ENCODE data around the gene FCHO2. TPM values are rescaled to one million over a fixed set of nuclear protein-coding genes. Genes with fewer than 3 reads are reported as not detected.
"Not testable (repeated sequence)": the region's sequence is repeated elsewhere in the genome, so short reads cannot be mapped to it uniquely, and the experiment has no call there.

Gene FCHO2
- total RNA-seq, 2 donors from 2014 or later, result 5.9 to 18.2 TPM

DNA sequence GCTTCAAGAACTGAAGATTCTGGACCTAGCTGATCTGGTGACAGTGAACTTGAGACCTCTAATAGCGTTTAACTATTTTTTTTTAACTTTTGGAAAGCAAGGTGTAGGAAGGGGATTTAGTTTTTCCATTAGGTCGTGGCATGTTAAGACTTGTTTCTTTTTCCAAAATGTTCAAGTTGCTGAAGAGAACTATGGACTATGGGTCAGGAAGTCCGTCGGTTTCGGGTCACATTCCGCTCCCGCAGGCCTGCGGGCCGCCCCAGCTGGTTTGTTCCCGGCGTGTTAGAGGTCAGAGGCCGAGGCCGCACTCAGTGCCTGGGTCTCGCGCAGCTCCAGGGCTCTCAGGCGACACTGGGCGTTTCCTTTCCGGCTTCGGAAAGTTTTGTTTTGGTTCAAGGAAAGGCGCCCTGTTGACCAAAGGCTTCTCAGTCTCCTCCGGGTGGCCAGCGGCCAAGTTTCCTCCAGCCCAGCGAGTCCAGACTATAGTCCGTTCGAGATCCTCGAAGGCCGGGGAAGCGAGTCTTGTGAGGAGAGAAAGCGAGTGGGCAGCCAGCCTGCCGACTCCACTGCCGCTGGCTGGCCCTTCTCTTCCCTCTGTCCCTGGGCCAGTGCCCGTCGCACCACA lies 586 bp upstream of the FCHO2 start:
- Histone ChIP-seq H3K27me3 (no peaks in the 10 kb centered on the region), H3K4me1 (peaks cover 15% of the 10 kb centered on the region), H3K27ac (peak overlapping the region; percentile 87 to 95 (median 92)), H3K36me3 (replicated peaks in 1 of 2; ENCODE audit: insufficient read depth in 1 of 2, low read depth in 2 of 2) (no peaks in the 10 kb centered on the region), H3K4me3 (peak overlapping the region in 1 of 2 donors; percentile 11), H3K9me3 (no peaks in the 10 kb centered on the region)
- peak; percentile 54 for ATAC-seq
- 2 to 3% methylated on average over 20 to 33 of the region's 33 CpGs for WGBS, 2 donors
- peak; percentile 75 to 81 (median 79) for DNase-seq
- intact Hi-C loops (cut with DNase I), result no loop called here
- TF ChIP-seq CTCF (IDR thresholded peaks at IDR 0.05) (no peak), POLR2A (IDR thresholded peaks at IDR 0.05) (no peak)

- H3K4me3 ChIP-seq, result peak overlapping the region; percentile 11 to 29
- ATAC-seq, result peak; percentile 54
- peaks cover 19% of the 10 kb centered on the region for H3K4me1 ChIP-seq
- 0% methylated on average over 10 to 50 of the region's 51 CpGs for WGBS, 2 donors
- TF ChIP-seq CTCF (IDR thresholded peaks at IDR 0.05) (no peak), POLR2A (IDR thresholded peaks at IDR 0.05) (no peak)
- no peaks in the 10 kb centered on the region for H3K9me3 ChIP-seq
- H3K27ac ChIP-seq, result peak overlapping the region; percentile 87 to 95 (median 92)
- intact Hi-C loops (cut with DNase I), result no loop called here
- peak; percentile 45 to 63 (median 52) for DNase-seq
- no peaks in the 10 kb centered on the region for H3K36me3 ChIP-seq (replicated peaks in 1 of 2; ENCODE audit: insufficient read depth in 1 of 2, low read depth in 2 of 2)
- H3K27me3 ChIP-seq, result no peaks in the 10 kb centered on the region
Measured at GRCh38 chr5:72956324-72957140, 691 bp downstream of the FCHO2 start.

DNA sequence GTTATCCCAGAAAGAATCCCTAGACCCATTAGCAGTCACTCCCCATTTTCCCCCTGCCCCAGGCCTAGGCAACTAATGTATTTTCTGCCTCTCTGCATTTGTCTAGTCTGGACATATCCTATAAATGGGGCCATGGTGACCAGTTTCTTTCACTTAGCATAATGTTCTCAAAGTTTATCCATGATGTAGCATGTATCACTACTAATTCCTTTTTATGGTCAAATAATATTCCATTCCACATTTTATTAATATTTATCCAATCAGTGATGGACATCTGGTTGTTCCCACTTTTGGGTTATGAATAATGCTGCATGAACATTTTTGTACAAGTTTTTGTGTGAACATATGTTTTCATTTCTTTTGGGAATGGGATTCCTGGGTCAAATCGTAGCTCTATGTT lies 1.5 kb downstream of the FCHO2 start:
- H3K4me3 ChIP-seq, result peak overlapping the region in 1 of 2 donors; percentile 29
- TF ChIP-seq CTCF (IDR thresholded peaks at IDR 0.05) (no peak), POLR2A (IDR thresholded peaks at IDR 0.05) (no peak)
- H3K4me1 ChIP-seq, result peaks cover 19% of the 10 kb centered on the region
- intact Hi-C loops (cut with DNase I), result no loop called here
- 69 to 81% methylated on average over 1 of the region's 1 CpG for WGBS, 2 donors
- no peaks in the 10 kb centered on the region for H3K36me3 ChIP-seq (replicated peaks in 1 of 2; ENCODE audit: insufficient read depth in 1 of 2, low read depth in 2 of 2)
- H3K27ac ChIP-seq, result peak overlapping the region; percentile 3 to 95 (median 92)
- ATAC-seq, result no peak
- H3K27me3 ChIP-seq, result no peaks in the 10 kb centered on the region
- no peak for DNase-seq
- no peaks in the 10 kb centered on the region for H3K9me3 ChIP-seq

DNA sequence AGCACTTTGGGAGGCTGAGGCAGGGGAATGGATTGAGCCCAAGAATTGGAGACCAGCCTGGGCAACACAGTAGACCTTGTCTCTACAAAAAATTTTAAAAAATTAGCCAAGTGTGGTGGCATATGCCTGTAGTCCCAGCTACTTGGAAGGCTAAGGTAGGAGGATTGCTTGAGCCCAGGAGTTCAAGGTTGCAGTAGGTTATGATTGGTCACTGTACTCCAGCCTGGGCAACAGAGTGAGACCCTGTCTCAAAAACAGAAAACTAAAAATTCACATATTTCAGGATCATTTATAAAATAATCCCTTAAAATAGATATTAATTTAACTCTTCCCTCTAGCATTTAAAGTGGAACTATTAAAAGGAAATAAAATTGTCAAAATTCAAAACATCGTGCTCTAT lies 3.4 kb downstream of the FCHO2 start:
- no peak for TF ChIP-seq CTCF (IDR thresholded peaks at IDR 0.05)
- TF ChIP-seq POLR2A (IDR thresholded peaks at IDR 0.05), result no peak
- H3K36me3 ChIP-seq (replicated peaks in 1 of 2; ENCODE audit: insufficient read depth in 1 of 2, low read depth in 2 of 2), result no peaks in the 10 kb centered on the region
- 93 to 100% methylated on average over 1 of the region's 1 CpG for WGBS, 2 donors
- peaks cover 19% of the 10 kb centered on the region for H3K4me1 ChIP-seq
- DNase-seq (no peak), ATAC-seq (no peak)
- H3K9me3 ChIP-seq, result no peaks in the 10 kb centered on the region
- H3K4me3 ChIP-seq, result no peak overlapping the region
- H3K27ac ChIP-seq, result no peak overlapping the region
- intact Hi-C loops (cut with DNase I), result no loop called here
- no peaks in the 10 kb centered on the region for H3K27me3 ChIP-seq

GRCh38 chr5:72974481-72974880 lies 18.6 kb downstream of the FCHO2 start:
- H3K4me3 ChIP-seq; DNase-seq; H3K27ac ChIP-seq; H3K36me3 ChIP-seq (replicated peaks in 1 of 2; ENCODE audit: insufficient read depth in 1 of 2, low read depth in 2 of 2); ATAC-seq; H3K27me3 ChIP-seq; intact Hi-C loops (cut with DNase I); H3K9me3 ChIP-seq; H3K4me1 ChIP-seq: not testable (repeated sequence)
- 80 to 90% methylated on average over 1 to 4 of the region's 5 CpGs for WGBS, 2 donors

- H3K4me1 ChIP-seq; ATAC-seq; DNase-seq; H3K27me3 ChIP-seq; H3K9me3 ChIP-seq; H3K27ac ChIP-seq; intact Hi-C loops (cut with DNase I); H3K36me3 ChIP-seq (replicated peaks in 1 of 2; ENCODE audit: insufficient read depth in 1 of 2, low read depth in 2 of 2); H3K4me3 ChIP-seq: not testable (repeated sequence)
- WGBS, 2 donors, result 94 to 95% methylated on average over 1 of the region's 1 CpG
Measured at GRCh38 chr5:72976810-72977209, 21.0 kb downstream of the FCHO2 start.

Data from body of pancreas (tissue), 4 donors.